Measurements from ENCODE around the gene CHST8.

Gene CHST8

GRCh38 chr19:33618884-33619283 is 2.9 kb upstream of the CHST8 start:
- no peak for DNase-seq

- no peak for DNase-seq
Measured at GRCh38 chr19:33620611-33621010, 1.1 kb upstream of the CHST8 start.

- DNase-seq = no peak
Measured at GRCh38 chr19:33621065-33621785, 528 bp upstream of the CHST8 start.

GRCh38 chr19:33622505-33622808 is 704 bp downstream of the CHST8 start:
- no peak for DNase-seq

- no peak for DNase-seq
Measured at GRCh38 chr19:33622809-33623511, 1.2 kb downstream of the CHST8 start.

GRCh38 chr19:33624586-33624985 is 2.8 kb downstream of the CHST8 start:
- no peak for DNase-seq

GRCh38 chr19:33627526-33627925 is 5.8 kb downstream of the CHST8 start:
- DNase-seq = no peak

GRCh38 chr19:33627962-33628839 is 6.4 kb downstream of the CHST8 start:
- DNase-seq = no peak

GRCh38 chr19:33628921-33629825 is 7.4 kb downstream of the CHST8 start:
- DNase-seq = no peak

GRCh38 chr19:33629826-33630375 is 8.1 kb downstream of the CHST8 start:
- peak; percentile 41 for DNase-seq

GRCh38 chr19:33630880-33631608 is 9.3 kb downstream of the CHST8 start:
- DNase-seq = no peak

- DNase-seq = no peak
Measured at GRCh38 chr19:33631609-33631973, 9.8 kb downstream of the CHST8 start.

GRCh38 chr19:33634361-33635091 is 12.8 kb downstream of the CHST8 start:
- DNase-seq = no peak

GRCh38 chr19:33638167-33639034 is 16.6 kb downstream of the CHST8 start:
- peak; percentile 49 for DNase-seq

- DNase-seq = peak; percentile 84
Measured at GRCh38 chr19:33639035-33639681, 17.4 kb downstream of the CHST8 start.

- DNase-seq = no peak
Measured at GRCh38 chr19:33640773-33641172, 19.0 kb downstream of the CHST8 start.

GRCh38 chr19:33641261-33641660 is 19.5 kb downstream of the CHST8 start:
- no peak for DNase-seq

GRCh38 chr19:33641956-33642498 is 20.3 kb downstream of the CHST8 start:
- DNase-seq = no peak

GRCh38 chr19:33644284-33644836 is 22.6 kb downstream of the CHST8 start:
- no peak for DNase-seq
